Sciatic nerve (tissue), 2 donors: Measurements from ENCODE around the gene CD58. TPM values are rescaled to one million over a fixed set of nuclear protein-coding genes. Genes with fewer than 3 reads are reported as not detected.
A peak's percentile ranks its signal among the peaks of the same experiment; 100 is the strongest.

Experiments used
- ATAC-seq: fragments of 200-7000 bp; cut with Tn5 transposase; one replicate; pipeline ENCODE4 v1.9.1; 2020; ENCODE audit warnings: mild to moderate bottlenecking, moderate library complexity
- DNase-seq: peaks from one replicate; pipeline ENCODE4 v3.0.0-alpha.2; 2020; ENCODE audit warnings: low spot score
- intact Hi-C: fragments of 100-400 bp; cut with DNase I; formaldehyde crosslinking; loops from one replicate; pipeline ENCODE4 v1.14.2; 2022
- total RNA-seq: library from RNA; stranded (reverse); fragmentation: NEBNext Ultra II Directional; extraction: Animal tissue kit (Norgen Biotek cat#: 25700); gene quantifications from one replicate; pipeline ENCODE4 v1.2.1, GENCODE V29; 2021
- donor health status: DM: no; HTN: no; CAD: no.
- donor health status: DM: no; HTN: no; CAD: no.

CD58 gene
- total RNA-seq, 1 donor from 2014 or later, result 21.3 TPM

DNA sequence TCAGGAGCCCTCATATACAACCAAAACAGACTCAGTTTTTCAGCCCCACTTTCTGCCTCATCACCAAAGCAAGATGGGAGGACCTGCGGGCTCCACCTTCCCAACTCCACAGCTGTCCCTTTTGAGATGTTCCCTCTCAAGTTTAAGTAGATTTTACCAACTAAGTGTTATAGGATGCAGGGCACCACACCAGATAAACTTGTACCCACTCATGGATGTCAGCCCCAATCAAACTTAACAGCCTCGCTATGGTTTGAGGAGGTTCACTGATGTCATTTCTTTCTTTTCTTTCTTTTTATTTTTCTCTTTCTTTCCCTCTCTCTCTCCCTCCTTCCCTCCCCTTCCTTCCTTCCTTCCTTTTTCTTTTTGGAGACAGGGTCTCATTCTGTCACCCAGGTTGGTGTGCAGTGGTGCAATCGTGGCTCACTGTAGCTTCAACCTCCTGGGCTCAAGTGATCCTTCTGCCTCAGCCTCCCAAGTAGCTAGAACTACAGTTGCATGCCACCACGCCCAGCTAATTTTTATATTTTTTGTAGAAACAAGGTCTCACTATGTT is 13.4 kb downstream of the CD58 start:
- no peak for ATAC-seq
- DNase-seq, result no peak
- intact Hi-C loops, result no loop called here

DNA sequence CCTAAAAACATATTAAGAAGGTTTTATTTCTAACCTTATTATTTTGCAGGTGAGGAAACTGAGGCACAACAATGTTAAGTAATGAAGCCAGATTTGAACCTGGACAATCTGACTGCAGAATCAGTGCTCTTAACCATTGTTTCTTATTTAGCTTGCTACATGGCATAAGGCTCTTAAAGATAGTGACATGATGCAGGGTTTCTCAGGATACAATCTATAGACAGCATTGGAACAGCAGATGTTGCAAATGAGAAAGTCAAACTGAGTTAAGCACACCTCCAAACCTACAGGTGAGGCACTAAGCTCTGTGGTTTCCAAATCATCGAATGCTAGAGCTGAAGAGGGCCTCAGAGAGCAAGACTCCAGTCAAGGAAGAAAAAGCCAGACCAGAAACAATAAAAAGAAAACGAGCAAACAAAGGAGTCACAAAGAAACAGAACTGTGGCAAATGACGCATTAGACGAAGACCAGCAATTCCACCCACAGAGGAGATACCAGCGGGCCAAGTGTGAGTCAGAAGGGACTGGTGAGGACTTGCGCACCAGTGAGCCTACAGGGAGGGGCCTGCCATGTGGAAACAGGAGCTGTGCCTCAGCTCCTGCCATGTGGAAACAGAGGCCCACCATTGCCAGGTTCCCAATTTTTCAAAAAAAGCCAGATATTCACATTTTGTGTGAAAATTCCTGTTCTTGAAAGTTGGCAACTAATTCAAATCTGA is 14.4 kb downstream of the CD58 start:
- ATAC-seq, result peak; percentile 46
- no peak for DNase-seq
- intact Hi-C loops, result no loop called here

DNA sequence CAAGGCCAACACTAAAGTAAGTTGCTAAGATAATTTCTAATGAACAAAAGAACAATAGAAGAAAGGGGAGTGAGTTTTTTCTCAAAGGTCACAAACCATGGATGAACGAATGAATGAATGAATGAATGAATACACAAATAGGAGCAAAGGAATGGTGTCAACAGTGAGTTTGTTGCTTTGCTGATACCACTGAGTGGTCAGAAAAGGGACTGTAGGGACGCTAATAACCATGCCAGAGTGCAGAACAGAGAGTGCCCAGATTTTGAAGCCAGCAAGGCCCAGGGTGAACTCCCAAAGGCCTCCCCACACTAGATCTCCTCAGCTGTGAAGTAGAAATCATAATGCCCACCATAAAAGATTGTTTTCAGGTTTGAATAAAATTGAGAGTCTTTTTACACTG is 15.9 kb downstream of the CD58 start:
- intact Hi-C loops, result no loop called here
- DNase-seq (no peak), ATAC-seq (no peak)

DNA sequence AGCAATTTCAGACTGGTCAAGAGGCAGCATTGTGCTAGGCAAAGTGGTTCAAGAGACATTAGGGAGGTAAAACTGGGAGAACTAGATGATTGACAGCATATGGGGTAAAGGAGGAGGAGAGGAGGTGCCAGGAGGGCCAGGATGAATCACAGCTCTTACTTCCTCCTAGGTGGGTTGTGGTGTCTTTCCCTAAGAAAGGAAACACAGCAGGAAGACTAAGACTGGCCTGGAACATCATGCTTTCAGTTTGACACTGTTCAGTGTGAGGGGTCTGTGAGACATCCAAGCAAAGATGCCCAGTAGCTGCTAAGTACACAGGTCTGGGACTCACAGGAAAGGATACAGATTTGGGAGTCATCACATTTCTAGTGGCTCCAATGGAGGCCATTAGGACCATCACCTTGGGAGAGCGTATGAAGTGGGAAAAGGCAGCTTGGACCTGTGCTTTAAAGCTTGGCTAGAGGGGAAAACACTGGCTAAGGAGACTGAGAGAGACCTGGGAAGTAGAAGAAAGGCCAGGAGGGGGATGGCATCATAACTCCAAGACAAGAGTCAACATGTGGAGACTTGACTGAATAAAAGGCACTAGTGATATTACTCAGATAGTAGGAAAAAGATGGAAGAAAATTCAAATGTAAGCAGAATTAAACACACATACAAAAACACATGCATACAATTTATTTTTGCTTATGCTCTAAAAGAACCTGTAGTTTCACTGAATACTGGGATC is 17.3 kb downstream of the CD58 start:
- ATAC-seq, result no peak
- intact Hi-C loops, result no loop called here
- DNase-seq, result no peak

DNA sequence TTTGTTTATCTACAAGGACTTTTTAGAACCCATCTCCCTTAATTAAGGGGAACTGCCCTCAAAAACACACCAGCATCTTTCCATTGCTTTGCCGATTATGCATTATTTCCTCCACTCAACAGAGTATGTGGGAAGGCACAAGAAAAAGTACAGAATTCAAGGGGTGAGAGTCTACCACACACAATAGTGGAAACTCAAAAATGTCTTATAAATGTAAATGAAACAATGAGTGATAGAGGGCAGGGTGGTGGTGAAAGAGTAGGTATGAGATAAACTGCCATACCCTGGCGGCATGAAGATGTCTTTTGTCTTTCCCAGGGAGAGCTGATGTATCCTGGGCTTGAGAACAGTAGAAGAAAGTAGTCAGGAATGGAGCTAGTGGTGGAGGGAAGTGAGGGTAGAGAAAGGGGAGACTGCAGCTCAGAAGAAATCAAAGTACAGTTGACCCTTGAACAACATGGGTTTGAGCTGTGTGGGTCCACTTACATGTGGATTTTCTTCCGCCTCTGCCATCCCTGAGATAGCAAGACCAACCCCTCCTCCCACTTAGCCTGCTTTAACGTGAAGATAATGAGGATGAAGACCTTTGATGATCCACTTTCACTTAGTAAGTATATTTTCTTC is 24.4 kb downstream of the CD58 start:
- DNase-seq (no peak), ATAC-seq (no peak)
- intact Hi-C loops, result no loop called here

DNA sequence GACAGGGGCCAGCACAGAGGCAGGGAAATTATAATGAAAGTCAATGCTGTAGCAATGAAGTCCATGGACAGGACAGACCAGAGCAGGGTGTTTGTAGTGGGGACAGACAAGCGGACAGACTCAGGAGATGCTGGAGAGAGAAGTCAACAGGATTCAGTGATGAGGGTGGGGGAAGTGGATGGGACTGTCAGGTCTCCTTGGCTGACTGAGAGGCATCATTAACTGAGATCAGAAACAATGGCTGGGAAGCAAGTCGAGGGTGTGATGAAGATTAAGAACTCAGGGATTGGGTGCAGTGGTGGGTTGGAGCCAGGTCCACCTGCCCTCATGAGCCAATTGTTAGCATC is 25.5 kb downstream of the CD58 start:
- intact Hi-C loops, result no loop called here
- ATAC-seq (no peak), DNase-seq (no peak)

DNA sequence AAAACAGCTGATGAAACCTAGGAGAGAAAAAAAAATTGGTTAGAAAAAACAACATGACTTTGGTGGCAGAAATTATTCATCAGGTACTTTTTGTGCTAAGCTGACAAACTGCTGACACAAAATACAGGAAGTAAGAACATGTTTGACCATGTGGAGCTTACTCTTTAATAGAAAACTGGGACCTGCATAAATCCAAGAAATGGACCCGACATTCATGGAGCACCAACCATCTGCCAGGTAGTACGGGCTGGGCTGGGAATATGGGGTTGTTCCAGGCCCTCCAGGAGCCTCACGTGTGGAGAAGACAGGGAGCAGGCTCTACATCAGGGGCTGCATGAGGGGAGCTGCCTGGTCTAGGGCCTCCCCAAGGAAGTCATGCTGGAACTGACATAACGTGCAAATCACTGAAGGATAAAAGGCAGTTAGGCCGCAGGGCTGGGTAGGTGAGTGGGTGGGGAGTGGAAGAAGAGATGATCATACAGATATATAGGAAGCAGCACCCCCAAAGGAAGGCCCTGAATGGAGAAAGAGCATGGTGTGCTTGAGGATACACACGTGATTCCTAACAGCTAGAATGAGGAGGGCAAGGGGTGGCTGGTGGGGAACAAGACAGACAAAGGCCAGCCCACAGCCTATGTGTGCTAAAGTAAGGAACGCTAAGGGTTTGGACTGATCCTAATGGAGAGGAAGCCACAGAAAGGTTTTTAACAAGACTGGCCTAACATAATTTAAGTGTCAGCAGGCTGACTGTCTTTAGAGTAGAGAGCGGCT is 26.1 kb downstream of the CD58 start:
- ATAC-seq, result no peak
- intact Hi-C loops, result no loop called here

DNA sequence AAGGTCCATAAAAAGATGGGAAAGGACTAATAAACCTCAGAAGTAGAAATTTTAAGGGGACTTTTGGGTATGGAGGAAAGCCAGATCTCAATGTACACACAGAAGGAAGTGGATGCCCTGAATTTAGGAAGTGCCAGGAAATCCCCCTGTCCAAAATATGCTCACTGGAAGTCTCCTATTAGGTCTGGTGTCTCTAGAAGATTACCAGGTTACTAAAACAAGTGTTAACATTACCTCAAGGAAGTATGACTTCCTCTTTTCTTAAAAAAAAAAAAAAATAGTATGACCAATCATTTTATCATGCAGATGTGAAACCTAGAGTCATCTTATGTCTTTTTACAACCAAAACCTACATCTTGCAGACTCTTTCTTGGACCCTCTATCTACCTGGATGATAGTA is 30.7 kb downstream of the CD58 start:
- intact Hi-C loops, result no loop called here
- ATAC-seq (no peak), DNase-seq (no peak)

More for the DNA sequence above, 26.1 kb downstream of the CD58 start:
- no peak for DNase-seq

DNA sequence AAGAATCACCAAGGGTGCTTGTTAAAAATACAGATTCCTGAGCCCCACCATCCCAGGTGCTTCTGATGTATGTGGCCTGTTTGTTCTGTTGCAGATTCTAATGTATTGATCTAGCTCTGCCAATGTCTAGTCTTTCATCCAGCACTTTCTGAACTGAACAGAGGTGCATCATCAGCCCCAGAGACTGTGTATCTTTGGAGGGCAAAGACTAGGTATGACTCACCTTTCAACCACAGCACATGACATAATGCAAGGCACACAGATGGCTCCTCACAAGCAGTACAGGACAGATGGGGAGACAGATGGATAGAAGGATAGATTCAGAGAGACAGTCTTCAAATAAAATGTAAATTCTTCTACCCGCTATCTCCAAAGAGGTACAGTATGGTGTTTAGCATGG is 32.3 kb downstream of the CD58 start:
- DNase-seq, result no peak
- intact Hi-C loops, result no loop called here
- ATAC-seq, result no peak

DNA sequence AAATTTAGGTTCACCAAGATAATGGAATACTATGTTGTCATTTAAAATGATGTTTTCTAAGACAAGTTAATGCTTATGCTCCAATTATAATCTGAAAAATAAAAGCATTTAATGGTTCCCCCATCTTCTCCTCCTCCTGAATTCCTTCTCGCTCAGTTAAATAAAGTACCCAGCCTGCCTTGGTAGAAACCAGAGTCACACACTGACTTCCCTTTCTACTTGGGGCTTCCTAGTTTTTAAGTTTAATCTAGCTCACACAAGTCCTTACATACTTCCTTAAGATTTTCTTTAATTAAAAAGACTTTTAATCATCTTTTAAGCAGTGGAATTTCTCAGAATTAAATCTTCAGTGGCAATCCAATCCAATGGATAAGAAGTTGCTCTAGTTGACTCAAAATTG is 32.9 kb downstream of the CD58 start:
- ATAC-seq (no peak), DNase-seq (no peak)
- intact Hi-C loops, result no loop called here

DNA sequence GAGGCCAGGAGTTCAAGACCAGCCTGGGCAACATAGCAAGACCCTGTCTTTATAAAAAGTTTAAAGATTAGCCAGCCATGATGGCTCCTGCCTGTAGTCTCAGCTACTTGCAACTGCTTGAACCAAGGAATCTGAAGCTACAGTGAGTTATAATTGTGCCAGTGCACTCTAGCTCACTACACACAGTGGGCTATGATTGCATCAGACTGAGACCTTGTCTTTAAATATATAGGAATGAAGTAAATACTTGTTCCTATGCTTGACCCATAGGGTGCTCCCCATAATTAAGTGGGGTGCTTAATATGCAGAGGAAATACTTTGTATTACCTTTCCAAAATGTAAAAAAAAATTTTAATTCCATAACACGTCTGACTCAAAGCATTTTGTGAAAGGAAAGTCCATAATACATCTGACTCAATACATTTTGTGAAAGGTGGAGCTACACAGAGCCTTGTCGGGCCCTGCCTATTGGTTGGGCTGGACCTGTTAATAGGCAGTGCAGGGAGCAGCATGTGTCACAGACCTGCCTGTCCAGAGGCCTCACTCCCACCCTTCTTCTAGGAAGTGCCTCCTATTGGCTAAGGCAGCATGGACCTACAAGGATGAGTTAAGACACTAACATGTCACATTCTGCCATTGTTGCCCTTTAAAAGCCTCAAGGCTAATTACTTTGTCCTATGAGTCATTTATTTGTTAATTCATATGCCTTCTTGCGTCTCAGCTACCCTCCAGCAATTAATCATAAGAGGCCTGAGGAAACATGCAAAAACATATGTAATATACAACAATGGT is 33.6 kb downstream of the CD58 start:
- intact Hi-C loops, result no loop called here
- no peak for ATAC-seq
- no peak for DNase-seq

DNA sequence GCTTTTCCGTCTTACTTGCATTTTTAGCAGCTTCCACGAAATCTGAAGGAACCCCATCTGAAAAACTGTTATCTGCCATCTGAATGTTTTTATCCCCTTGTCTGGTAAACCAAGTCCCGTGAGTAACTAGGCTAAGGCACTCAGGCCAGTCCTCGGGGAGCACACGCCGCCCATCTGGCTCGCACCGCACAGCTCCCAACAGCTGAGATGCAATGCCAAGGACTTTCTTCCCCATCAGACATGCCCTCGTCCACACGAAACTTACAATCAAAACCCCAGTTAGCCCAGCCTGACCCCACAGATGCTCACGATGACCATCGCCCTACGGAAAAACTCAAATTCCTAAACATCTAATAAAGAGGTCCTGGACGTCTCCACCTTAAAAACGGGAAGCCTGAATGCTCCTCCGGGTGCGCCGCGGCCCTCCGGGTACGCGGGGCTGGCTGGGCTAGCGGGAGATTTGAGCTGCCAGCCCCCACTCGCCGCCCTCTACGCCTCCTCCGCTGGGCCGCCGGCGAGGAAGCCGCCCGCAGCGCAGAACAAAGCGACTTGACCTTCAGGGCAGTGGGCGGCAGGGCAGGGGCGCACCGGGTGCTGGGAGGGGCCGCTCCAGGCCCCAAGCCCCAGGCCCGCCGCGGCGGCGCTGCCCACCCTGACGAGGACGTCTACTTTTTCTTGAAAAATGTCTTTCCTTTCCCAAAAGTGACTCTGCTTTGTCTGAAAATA is 36.6 kb downstream of the CD58 start:
- intact Hi-C loops, result loop anchor here (5.0 kb wide), 1 partner anchor 1217 kb away; no protein-coding TSS in a partner anchor
- DNase-seq, result no peak
- no peak for ATAC-seq

DNA sequence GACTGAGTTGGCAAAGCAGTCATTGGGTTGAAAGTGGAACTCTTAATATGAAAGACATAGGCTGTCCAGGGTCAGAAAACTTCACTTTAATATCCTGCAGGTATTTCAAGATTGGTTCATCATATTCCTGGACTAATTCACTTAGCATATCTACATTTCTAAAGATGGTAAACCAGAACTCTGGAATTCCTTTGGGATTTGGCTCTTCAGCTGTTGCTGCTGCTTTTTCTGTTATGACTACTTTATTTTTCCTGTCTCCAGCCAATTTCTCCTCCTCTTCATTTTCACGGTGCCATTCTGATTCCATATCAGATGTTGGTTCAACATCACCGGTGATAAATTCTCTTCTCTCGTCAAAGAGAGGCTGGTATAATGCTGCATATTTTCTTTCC is 37.4 kb downstream of the CD58 start:
- DNase-seq (no peak), ATAC-seq (no peak)
- intact Hi-C loops, result loop anchor here (5.0 kb wide), 1 partner anchor 1216 kb away; no protein-coding TSS in a partner anchor

DNA sequence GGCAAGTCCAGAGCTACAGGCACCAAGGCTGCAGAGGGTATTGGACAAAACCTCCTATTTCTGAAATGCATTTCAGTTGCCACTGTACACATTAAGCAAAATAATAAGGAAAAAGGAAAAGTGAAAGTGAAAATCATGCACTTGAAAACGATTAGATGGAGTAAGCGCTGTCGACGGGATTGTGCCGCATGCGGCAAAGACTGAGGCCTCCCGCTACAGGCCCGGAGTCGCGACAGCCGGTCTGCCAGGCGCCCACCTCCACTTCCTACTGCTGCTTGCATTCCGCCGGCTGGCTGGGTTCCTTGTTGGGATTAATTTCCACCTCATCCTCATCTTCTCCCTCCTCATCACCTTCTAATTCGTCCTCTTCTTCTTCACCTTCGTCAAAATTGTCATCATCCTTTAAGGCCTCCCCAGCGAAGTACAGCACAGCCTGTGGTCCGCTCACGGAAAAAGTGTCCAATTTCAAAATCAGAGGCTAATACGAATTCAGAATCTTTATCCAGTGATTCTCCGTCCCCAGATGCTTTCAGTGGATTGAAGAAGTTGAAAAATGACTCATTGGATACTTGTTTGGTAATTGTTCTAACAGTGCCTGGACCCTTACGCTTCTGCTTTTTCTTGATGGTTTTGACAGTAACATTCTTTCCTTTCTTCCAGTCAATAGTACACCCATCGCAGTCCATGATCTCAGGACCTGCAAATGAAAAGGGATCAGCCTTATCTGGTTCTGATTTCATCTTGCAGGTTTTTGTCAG is 38.0 kb downstream of the CD58 start:
- ATAC-seq (no peak), DNase-seq (no peak)
- intact Hi-C loops, result loop anchor here (5.0 kb wide), 1 partner anchor 1216 kb away; no protein-coding TSS in a partner anchor

DNA sequence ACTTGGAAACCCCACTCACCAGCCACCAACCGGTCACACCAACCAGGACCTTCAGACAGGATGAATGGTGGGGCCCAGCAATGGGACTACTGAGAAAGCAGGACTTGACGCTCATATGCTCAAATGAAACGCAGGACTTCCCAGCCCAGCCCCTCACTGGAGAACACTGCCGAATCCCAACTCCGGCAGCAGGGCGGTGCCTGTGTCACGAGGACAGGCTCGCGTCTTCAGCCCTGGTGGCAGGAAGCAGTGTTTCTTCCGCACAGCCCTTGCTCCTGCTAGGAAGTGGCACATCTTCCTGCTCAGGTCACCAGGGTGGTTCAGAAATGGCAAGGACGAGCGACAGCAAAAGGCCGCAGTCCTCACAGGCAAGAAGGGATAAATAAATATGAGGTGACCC is 38.9 kb downstream of the CD58 start:
- DNase-seq (no peak), ATAC-seq (no peak)
- intact Hi-C loops, result loop anchor here (5.0 kb wide), 1 partner anchor 1215 kb away; no protein-coding TSS in a partner anchor

DNA sequence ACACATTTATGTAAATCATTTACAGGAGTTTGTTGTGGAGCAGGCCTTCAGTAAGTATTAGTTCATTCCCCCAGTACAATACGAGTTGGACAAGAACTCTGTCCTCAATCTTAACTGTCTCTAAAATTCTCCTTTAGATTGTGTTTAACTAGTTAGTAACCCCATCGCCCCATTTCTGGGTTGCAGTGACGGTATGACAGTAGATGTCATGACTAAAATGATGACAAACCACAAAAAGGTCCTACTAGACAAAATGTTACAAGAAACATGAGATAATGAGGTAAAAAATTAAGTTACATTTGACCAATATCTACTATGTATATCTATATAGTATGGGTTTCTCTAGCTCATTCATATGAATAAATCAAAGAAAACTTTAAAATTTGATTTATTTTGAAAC is 41.1 kb downstream of the CD58 start:
- DNase-seq, result no peak
- intact Hi-C loops, result loop anchor here (5.0 kb wide), 1 partner anchor 1212 kb away; no protein-coding TSS in a partner anchor
- ATAC-seq, result no peak

DNA sequence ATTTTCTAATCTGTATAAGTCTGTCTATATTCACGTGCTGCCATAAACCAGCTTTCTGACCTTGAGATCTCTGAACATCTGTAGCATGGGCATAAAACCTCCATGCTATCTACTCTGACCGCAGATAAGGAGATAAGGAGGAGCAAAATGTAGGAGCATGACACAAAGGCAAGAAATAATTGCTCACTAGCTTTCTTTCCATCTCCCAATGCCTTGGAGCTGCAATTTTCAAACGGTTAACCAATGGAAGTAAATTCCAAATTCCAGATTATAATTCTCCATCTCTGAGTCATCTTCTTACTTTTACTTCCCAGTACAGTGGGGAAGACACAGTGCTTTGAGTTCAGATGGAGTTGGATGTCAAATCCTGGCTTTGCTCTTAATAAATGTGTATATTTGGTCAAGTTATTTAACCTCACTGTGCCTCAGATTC is 41.6 kb downstream of the CD58 start:
- DNase-seq (no peak), ATAC-seq (no peak)
- intact Hi-C loops, result no loop called here
